Measurements from ENCODE around the gene COPS3. TPM values are rescaled to one million over a fixed set of nuclear protein-coding genes. Genes with fewer than 3 reads are reported as not detected.

COPS3 gene
- polyA plus RNA-seq, 4 donors: 67.7 to 91.5 (median 76.3) TPM

DNA sequence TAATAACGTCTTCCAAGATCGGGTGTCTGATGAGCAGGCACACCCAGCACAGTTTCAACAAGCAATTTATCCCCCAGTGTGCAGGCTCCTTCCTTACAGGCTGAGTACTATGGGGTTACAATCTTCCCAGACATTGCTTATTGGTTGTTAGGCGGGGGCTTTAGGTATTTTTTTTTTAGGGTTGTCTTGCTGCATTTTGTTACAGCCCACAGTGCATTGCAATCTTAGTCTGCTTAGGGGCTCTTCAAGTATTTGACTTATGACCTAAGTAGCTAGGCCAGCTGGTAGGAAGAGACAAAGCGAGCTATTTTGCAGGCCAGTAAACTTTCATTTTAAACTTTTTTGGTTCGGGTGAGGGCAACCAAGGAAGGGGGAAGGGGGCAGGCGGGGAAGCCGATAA, 80.7 kb downstream of the COPS3 start:
- no peak for DNase-seq (ENCODE audit: low read depth in 4 of 4, low spot score in 3 of 4)

GRCh38 chr17:17198281-17198680, 82.8 kb downstream of the COPS3 start:
- no peak for DNase-seq (ENCODE audit: low read depth in 4 of 4, low spot score in 3 of 4)

GRCh38 chr17:17196776-17197175, 84.3 kb downstream of the COPS3 start:
- no peak for DNase-seq (ENCODE audit: low read depth in 4 of 4, low spot score in 3 of 4)

Other genes with a start within 250 kb of the COPS3 start
- 100 to 1,000 TPM; 144 to 180 (median 161) TPM for gene MPRIP, start 238.8 kb downstream of the COPS3 start, polyA plus RNA-seq (ENCODE audit: insufficient read length in 4 of 4)
- 1 to 10 TPM; 3.4 to 5.4 (median 4.6) TPM for gene PLD6, start 74.9 kb downstream of the COPS3 start, polyA plus RNA-seq (ENCODE audit: insufficient read length in 4 of 4)
- gene FLCN, start 44.1 kb downstream of the COPS3 start, polyA plus RNA-seq (ENCODE audit: insufficient read length in 4 of 4): 10 to 100 TPM; 16.2 to 53.8 (median 31.8) TPM
- gene NT5M, start 22.1 kb upstream of the COPS3 start, polyA plus RNA-seq (ENCODE audit: insufficient read length in 4 of 4): 1 to 10 TPM; 3.7 to 6.0 (median 4.9) TPM
- 10 to 100 TPM; 13.0 to 23.8 (median 20.8) TPM for gene MED9, start 195.8 kb upstream of the COPS3 start, polyA plus RNA-seq (ENCODE audit: insufficient read length in 4 of 4)
- gene RASD1, start 215.1 kb upstream of the COPS3 start, polyA plus RNA-seq (ENCODE audit: insufficient read length in 4 of 4): 1 to 10 TPM in 2 of 4 donors, under 1 TPM in 2; 0.70 to 1.5 (median 0.97) TPM

Data from left renal pelvis (tissue), 4 donors.